Gastroesophageal sphincter (tissue), 3 donors: ENCODE measurements around the gene ETFA.

Experiments used
- CTCF ChIP-seq, 4 experiments: fragments of 200-600 bp in 2 of 4; fragments of 450-650 bp in 2 of 4; sonication (generic) in 1 of 4; IDR thresholded peaks; one replicate each; pipeline ENCODE4 v1.5.1; 2017 to 2019; ENCODE audit warnings: antibody characterized with exemption in 4 of 4, mild to moderate bottlenecking in 2 of 4, moderate library complexity in 2 of 4
- EP300 ChIP-seq: sonication (generic); formaldehyde crosslinking; IDR thresholded peaks from one replicate; pipeline ENCODE4 v1.6.1; 2017; ENCODE audit warnings: antibody characterized with exemption, mild to moderate bottlenecking
- POLR2A ChIP-seq, 2 donors: fragments of 450-650 bp; IDR thresholded peaks; one replicate each; pipeline ENCODE4 v1.6.1; 2017; ENCODE audit warnings: antibody characterized with exemption in 2 of 2, mild to moderate bottlenecking in 2 of 2, moderate library complexity in 1 of 2

- TF ChIP-seq CTCF (IDR thresholded peaks at IDR 0.05) (no peak), POLR2A (IDR thresholded peaks at IDR 0.05) (no peak), EP300 (no peak)
Measured at GRCh38 chr15:76310475-76311099, 682 bp downstream of the ETFA start.
